GM06990 (cell line): ENCODE results near the gene C1orf185.
A peak's percentile ranks its signal among the peaks of the same experiment; 100 is the strongest.

Source experiments
- DNase-seq: peaks from one replicate; pipeline ENCODE4 v3.0.0-alpha.2; 2011; ENCODE audit not compliant: insufficient read length; ENCODE audit errors: extremely low read depth
- H3K27me3 ChIP-seq: replicated peaks from 2 replicates; pipeline ENCODE4 v1.6.0; 2011; ENCODE audit warnings: low read length; ENCODE audit not compliant: control insufficient read depth, insufficient read depth
- H3K36me3 ChIP-seq: 2 replicates; pipeline ENCODE4 v1.5.1; 2011; ENCODE audit warnings: low read length; ENCODE audit not compliant: control insufficient read depth, insufficient read depth
- H3K4me3 ChIP-seq: replicated peaks from 2 replicates; pipeline ENCODE4 v1.5.1; 2011; ENCODE audit warnings: low read depth, mild to moderate bottlenecking, control low read depth, low read length
- TF ChIP-seq, protein P1 (sequence below): IDR thresholded peaks from 2 replicates; pipeline ENCODE4 v1.5.1; 2011; ENCODE audit warnings: low read length, control low read depth, mild to moderate bottlenecking, inconsistent platforms; ENCODE audit not compliant: insufficient read depth, poor library complexity, severe bottlenecking

C1orf185 gene

DNA sequence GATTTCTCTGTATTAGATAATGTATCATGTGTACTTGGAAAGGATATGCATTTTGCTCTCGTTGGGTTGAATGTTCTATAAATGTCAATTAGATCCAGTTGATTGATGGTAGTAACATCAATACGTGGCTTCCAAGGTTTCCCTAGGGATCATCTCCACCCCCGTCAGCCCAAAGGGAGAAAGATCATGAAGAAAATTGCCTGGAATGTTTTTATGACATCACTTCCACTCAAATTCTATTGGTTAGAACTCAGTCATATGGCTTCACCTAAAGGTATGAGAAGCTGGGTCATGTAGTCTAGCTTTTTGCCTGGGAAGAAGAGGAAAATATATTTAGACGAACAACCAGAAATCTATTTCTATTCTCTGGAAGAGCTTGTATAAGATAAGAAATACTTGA is at the start of gene C1orf185:
C1orf185 (plus strand) TSS at position 253 of the 400 bp plus-strand sequence; CDS start at position 259, 6 bp downstream.
- Histone ChIP-seq H3K36me3 (no peaks in the 10 kb centered on the region), H3K4me3 (no peak within 1 kb of the TSS), H3K27me3 (no peaks in the 10 kb centered on the region)
- no peak for DNase-seq
- TF ChIP-seq, protein P1, sequence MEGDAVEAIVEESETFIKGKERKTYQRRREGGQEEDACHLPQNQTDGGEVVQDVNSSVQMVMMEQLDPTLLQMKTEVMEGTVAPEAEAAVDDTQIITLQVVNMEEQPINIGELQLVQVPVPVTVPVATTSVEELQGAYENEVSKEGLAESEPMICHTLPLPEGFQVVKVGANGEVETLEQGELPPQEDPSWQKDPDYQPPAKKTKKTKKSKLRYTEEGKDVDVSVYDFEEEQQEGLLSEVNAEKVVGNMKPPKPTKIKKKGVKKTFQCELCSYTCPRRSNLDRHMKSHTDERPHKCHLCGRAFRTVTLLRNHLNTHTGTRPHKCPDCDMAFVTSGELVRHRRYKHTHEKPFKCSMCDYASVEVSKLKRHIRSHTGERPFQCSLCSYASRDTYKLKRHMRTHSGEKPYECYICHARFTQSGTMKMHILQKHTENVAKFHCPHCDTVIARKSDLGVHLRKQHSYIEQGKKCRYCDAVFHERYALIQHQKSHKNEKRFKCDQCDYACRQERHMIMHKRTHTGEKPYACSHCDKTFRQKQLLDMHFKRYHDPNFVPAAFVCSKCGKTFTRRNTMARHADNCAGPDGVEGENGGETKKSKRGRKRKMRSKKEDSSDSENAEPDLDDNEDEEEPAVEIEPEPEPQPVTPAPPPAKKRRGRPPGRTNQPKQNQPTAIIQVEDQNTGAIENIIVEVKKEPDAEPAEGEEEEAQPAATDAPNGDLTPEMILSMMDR, result no peak

DNA sequence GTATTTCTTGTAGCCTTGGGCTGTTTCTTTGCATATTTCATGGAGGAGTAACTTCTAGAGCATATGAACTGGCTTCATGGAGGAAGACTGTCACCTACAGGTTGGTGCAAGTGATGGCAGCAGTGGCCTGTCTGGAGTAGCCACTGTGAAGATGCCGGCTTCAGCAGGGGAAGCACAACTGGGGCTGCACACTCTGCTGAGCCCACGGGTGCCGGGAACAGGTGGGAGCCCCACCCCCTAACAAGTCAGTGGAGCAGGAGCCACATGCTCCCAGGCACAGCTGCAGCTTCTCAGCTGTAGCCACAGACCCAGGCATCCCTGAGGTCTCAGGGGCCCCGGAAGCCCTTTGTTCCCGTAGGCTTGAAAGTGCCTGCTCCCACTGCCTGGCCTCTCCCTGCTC is 43.2 kb upstream of the C1orf185 start:
- no peaks in the 10 kb centered on the region; the same call in 1 of the 2 replicates for H3K27me3 ChIP-seq
- DNase-seq, result peak; percentile 13
- TF ChIP-seq, protein P1, result peak; percentile 85
- H3K36me3 ChIP-seq, result no peaks in the 10 kb centered on the region
- H3K4me3 ChIP-seq, result no peak overlapping the region

DNA sequence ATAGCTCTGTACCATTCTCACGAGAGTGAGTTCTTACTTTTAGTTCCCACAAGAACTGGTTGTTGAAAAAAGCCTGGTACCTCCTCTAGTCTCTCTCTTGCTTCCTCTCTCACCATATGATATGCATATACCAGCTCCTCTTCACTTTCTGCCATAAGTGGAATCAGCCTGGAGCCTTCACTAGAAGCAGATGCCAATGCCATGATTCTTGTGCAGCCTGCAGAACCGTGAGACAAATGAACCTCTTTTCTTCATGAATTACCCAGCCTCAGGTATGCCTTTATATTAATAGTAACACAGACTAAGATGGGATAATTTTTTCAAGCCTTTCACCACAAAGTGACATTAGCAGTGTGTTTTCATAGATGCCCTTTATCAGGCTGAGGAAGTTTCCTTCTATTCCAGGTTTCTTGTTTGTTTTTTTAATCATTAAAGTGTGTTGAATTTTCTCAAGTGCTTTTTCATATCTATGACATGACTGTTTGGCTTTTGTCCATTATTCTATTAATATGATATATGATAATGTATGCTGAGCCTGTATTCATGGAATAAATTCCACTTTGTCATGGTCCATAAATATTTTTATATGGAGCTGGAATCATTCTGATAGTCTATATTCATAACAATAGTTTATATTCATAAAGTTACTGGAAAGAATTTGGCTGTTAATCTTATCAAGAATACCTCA is 40.7 kb upstream of the C1orf185 start:
- no peak for DNase-seq
- Histone ChIP-seq H3K4me3 (no peak overlapping the region), H3K27me3 (no peaks in the 10 kb centered on the region; the same call in 1 of the 2 replicates), H3K36me3 (no peaks in the 10 kb centered on the region)
- TF ChIP-seq, protein P1, result no peak

DNA sequence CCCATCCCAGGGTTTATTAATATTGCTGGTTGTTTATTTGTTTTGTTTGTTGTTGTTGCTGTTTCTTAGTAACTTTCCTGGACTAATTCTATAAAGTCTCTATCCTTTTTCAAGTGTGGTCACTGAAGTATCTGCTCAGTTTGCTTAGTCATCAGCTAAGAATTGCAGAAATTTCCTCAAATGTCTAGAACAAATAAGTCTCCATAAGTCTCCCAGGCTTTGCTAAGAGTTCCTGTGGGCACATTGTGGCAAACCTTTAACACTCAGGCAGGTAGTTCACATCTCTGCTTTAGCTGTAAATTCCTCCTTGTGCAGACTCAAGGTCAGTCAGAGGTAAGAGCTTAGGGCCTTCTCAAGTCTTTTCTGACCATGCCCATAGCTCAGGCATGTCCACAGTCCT is 38.9 kb upstream of the C1orf185 start:
- H3K36me3 ChIP-seq, result no peaks in the 10 kb centered on the region
- H3K27me3 ChIP-seq, result no peaks in the 10 kb centered on the region; the same call in 1 of the 2 replicates
- no peak overlapping the region for H3K4me3 ChIP-seq
- DNase-seq, result no peak
- TF ChIP-seq, protein P1, result no peak

DNA sequence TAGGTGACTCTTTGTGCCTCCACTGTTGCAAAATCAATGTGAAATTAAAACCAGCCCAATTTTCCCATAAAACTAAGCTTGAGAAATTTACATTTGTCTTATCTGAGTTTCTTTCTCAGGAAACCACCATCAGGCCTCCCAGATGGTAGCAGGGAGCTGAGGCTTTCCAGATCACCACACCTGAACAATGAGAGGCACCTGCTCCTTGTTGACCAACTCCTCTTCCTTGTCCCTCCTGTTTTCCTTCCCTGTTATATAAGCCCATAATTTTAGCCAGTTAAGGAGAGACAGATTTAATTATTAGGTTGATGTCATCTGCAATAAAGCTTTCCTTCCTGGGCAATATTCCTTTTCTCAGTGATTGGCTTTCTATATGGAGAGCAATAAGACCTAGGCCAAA is 32.0 kb upstream of the C1orf185 start:
- Histone ChIP-seq H3K4me3 (no peak overlapping the region), H3K36me3 (no peaks in the 10 kb centered on the region), H3K27me3 (no peaks in the 10 kb centered on the region)
- DNase-seq, result no peak
- TF ChIP-seq, protein P1, result no peak
